ENCODE results near the gene POU6F2.

DNA sequence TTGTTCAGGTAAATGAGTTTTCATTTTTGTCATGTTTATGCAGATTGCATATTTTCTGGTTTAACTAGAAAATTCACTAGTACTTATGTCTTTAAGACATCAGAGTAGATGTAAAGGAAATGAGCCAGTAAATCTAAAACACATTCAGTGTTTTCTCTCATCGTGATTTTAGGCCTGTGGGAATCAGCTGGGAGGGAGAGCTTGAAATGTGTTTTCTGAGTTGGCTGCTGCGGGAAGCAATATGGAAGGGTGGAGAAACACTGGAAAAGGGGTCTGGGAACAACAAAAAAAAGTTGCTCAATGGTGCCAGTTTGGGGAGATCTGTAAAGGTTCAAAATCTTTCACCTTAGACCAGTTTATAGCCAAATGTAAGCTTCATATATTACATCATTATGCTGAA lies 284.1 kb downstream of the POU6F2 start:
- TF ChIP-seq CREB1 (IDR thresholded peaks at IDR 0.05; ENCODE audit: low read depth) (no peak), USF1 (IDR thresholded peaks at IDR 0.05) (no peak), EP300 (IDR thresholded peaks at IDR 0.05; ENCODE audit: borderline replicate concordance) (no peak)
